Ishikawa (cell line): ENCODE results near the gene HOPX.

Source experiments
- EP300 ChIP-seq: IDR thresholded peaks from 2 replicates; pipeline ENCODE4 v1.6.1; 2012; ENCODE audit warnings: borderline replicate concordance
- TAF1 ChIP-seq: IDR thresholded peaks from 2 replicates; pipeline ENCODE4 v1.6.1; 2012; ENCODE audit warnings: low read depth, mild to moderate bottlenecking
- USF1 ChIP-seq: IDR thresholded peaks from 2 replicates; pipeline ENCODE4 v1.6.1; 2012

GRCh38 chr4:56681853-56682525 lies 893 bp upstream of the HOPX start:
- no peak for TF ChIP-seq TAF1
- no peak for TF ChIP-seq USF1
- no peak for TF ChIP-seq EP300
